GM10266 (cell line): Measurements from ENCODE around the gene UBASH3A.

Source experiments
- DNase-seq: peaks from one replicate; pipeline ENCODE4 v3.0.0; 2012; ENCODE audit errors: extremely low spot score
- TF ChIP-seq, protein P1 (sequence below): IDR thresholded peaks from 2 replicates; pipeline ENCODE4 v1.5.1; 2012; ENCODE audit warnings: mild to moderate bottlenecking, low read depth; ENCODE audit not compliant: control insufficient read depth, insufficient read depth; ENCODE audit errors: missing control alignments

UBASH3A gene

GRCh38 chr21:42496839-42497202 is 93.1 kb downstream of the UBASH3A start:
- TF ChIP-seq, protein P1, sequence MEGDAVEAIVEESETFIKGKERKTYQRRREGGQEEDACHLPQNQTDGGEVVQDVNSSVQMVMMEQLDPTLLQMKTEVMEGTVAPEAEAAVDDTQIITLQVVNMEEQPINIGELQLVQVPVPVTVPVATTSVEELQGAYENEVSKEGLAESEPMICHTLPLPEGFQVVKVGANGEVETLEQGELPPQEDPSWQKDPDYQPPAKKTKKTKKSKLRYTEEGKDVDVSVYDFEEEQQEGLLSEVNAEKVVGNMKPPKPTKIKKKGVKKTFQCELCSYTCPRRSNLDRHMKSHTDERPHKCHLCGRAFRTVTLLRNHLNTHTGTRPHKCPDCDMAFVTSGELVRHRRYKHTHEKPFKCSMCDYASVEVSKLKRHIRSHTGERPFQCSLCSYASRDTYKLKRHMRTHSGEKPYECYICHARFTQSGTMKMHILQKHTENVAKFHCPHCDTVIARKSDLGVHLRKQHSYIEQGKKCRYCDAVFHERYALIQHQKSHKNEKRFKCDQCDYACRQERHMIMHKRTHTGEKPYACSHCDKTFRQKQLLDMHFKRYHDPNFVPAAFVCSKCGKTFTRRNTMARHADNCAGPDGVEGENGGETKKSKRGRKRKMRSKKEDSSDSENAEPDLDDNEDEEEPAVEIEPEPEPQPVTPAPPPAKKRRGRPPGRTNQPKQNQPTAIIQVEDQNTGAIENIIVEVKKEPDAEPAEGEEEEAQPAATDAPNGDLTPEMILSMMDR, result no peak
- DNase-seq, result no peak
